GM21390 (cell line): ENCODE data around the gene GRPEL2.

Experiments used
- ATAC-seq: cut with Tn5 transposase; IDR thresholded peaks from one replicate; pipeline ENCODE4 v1.9.1; 2021; ENCODE audit not compliant: unreplicated experiment

The GRPEL2 gene

GRCh38 chr5:149355688-149356087, 10.4 kb downstream of the GRPEL2 start:
- no peak for ATAC-seq

GRCh38 chr5:149356391-149356790, 11.1 kb downstream of the GRPEL2 start:
- no peak for ATAC-seq

- peak; percentile 99 for ATAC-seq
Observed at GRCh38 chr5:149357370-149358293, 12.3 kb downstream of the GRPEL2 start, which contains the start of gene PCYOX1L. PCYOX1L (plus strand) TSS chr5:149358046; CDS start chr5:149358069, 23 bp downstream.

- peak; percentile 7 for ATAC-seq
Observed at GRCh38 chr5:149358294-149358651, 13.0 kb downstream of the GRPEL2 start.

- ATAC-seq = no peak
Observed at GRCh38 chr5:149358868-149359495, 13.7 kb downstream of the GRPEL2 start.

- no peak for ATAC-seq
Observed at GRCh38 chr5:149360272-149360671, 15.0 kb downstream of the GRPEL2 start.

GRCh38 chr5:149362541-149362940, 17.2 kb downstream of the GRPEL2 start:
- no peak for ATAC-seq

GRCh38 chr5:149363358-149363757, 18.1 kb downstream of the GRPEL2 start:
- no peak for ATAC-seq

- no peak for ATAC-seq
Observed at GRCh38 chr5:149363936-149364335, 18.6 kb downstream of the GRPEL2 start.

GRCh38 chr5:149364719-149365118, 19.4 kb downstream of the GRPEL2 start:
- ATAC-seq = no peak

- no peak for ATAC-seq
Observed at GRCh38 chr5:149365418-149365817, 20.1 kb downstream of the GRPEL2 start.

GRCh38 chr5:149366169-149366729, 20.9 kb downstream of the GRPEL2 start:
- ATAC-seq = no peak

- ATAC-seq = peak; percentile 71
Observed at GRCh38 chr5:149367249-149367971, 22.1 kb downstream of the GRPEL2 start.

GRCh38 chr5:149367972-149368645, 22.8 kb downstream of the GRPEL2 start:
- no peak for ATAC-seq

- ATAC-seq = no peak
Observed at GRCh38 chr5:149370878-149371277, 25.6 kb downstream of the GRPEL2 start.

GRCh38 chr5:149371296-149371962, 26.1 kb downstream of the GRPEL2 start:
- ATAC-seq = peak; percentile 84

GRCh38 chr5:149372076-149372795, 26.9 kb downstream of the GRPEL2 start:
- ATAC-seq = no peak

- ATAC-seq = no peak
Observed at GRCh38 chr5:149372932-149373331, 27.6 kb downstream of the GRPEL2 start.

GRCh38 chr5:149374303-149374702, 29.0 kb downstream of the GRPEL2 start:
- ATAC-seq = no peak
